ENCODE results near the gene CATSPERD.

DNA sequence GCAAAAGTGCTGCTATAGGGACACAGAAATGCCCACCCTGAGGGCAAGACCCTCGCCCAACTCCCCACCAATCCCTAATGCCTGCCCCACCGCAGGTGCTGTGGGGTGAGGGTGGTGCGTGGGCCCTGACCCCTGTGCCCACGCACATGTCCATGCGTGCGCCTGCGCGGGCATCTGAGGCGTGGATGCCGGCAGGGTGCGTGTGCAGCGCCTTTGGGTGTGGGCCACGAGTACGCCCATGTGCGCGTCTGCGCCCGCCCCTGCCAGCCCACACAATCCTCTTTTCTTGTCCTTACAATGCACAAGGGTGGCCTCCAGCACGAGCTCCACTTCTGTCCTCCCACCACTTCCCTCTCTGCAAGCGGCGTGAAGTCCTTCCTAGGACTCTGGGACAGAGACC is 104.7 kb downstream of the CATSPERD start:
- TF ChIP-seq EZH2 (IDR thresholded peaks at IDR 0.05), result no peak
- no peak for TF ChIP-seq FOXP2 (optimal IDR thresholded peaks at IDR 0.05; ENCODE audit: control extremely low read depth, extremely low read length, insufficient read depth)
